Astrocyte (in vitro differentiated cells and primary cell): ENCODE data around the gene C10orf90. TPM values are rescaled to one million over a fixed set of nuclear protein-coding genes. Genes with fewer than 3 reads are reported as not detected.
A peak's percentile ranks its signal among the peaks of the same experiment; 100 is the strongest.

Experiments
- DNase-seq: peaks from one replicate; pipeline ENCODE4 v3.0.0-alpha.2; 2010; ENCODE audit warnings: low read depth
- FAIRE-seq: peaks from 2 replicates; lab custom pipeline; 2011; peaks lifted over from hg19 to GRCh38; lab: Jason Lieb, UNC
- H2AFZ ChIP-seq: 2 replicates; pipeline ENCODE4 v1.6.0; 2012; ENCODE audit warnings: low read depth, low read length, inconsistent platforms
- H3K27ac ChIP-seq: 2 replicates; pipeline ENCODE4 v1.5.1; 2011; ENCODE audit warnings: low read depth, low read length, inconsistent platforms
- H3K27me3 ChIP-seq: 2 replicates; pipeline ENCODE4 v1.6.0; 2011; ENCODE audit warnings: low read length, inconsistent platforms; ENCODE audit not compliant: insufficient read depth
- H3K36me3 ChIP-seq: 2 replicates; pipeline ENCODE4 v1.5.1; 2011; ENCODE audit warnings: low read length, inconsistent platforms; ENCODE audit not compliant: insufficient read depth
- H3K4me1 ChIP-seq: 2 replicates; pipeline ENCODE4 v1.5.1; 2011; ENCODE audit warnings: low read length, inconsistent platforms; ENCODE audit not compliant: insufficient read depth
- H3K4me2 ChIP-seq: 2 replicates; pipeline ENCODE4 v1.6.0; 2012; ENCODE audit warnings: low read length, inconsistent platforms
- H3K4me3 ChIP-seq: 2 replicates; pipeline ENCODE4 v1.5.1; 2011; ENCODE audit warnings: low read depth, mild to moderate bottlenecking, low read length, inconsistent platforms; ENCODE audit not compliant: insufficient read depth
- H3K79me2 ChIP-seq: 2 replicates; pipeline ENCODE4 v1.6.0; 2012; ENCODE audit warnings: mild to moderate bottlenecking, low read length, inconsistent platforms; ENCODE audit not compliant: insufficient read depth
- H3K9ac ChIP-seq: 2 replicates; pipeline ENCODE4 v1.6.0; 2012; ENCODE audit warnings: mild to moderate bottlenecking, low read length, inconsistent platforms
- H3K9me3 ChIP-seq: 2 replicates; pipeline ENCODE4 v1.5.1; 2012; ENCODE audit warnings: low read depth, mild to moderate bottlenecking, low read length, inconsistent platforms; ENCODE audit not compliant: insufficient read depth
- H4K20me1 ChIP-seq: 2 replicates; pipeline ENCODE4 v1.6.0; 2012; ENCODE audit warnings: low read length, inconsistent platforms; ENCODE audit not compliant: insufficient read depth
- H3K27ac Mint-ChIP-seq: one replicate; pipeline ENCODE4 v1.8.0; 2021; ENCODE audit warnings: mild to moderate bottlenecking, mixed read lengths; ENCODE audit not compliant: unreplicated experiment
- H3K27me3 Mint-ChIP-seq: one replicate; pipeline ENCODE4 v1.8.0; 2021; ENCODE audit warnings: low read depth, mixed read lengths; ENCODE audit not compliant: unreplicated experiment
- H3K36me3 Mint-ChIP-seq: one replicate; pipeline ENCODE4 v1.8.0; 2021; ENCODE audit warnings: low read depth, mixed read lengths; ENCODE audit not compliant: unreplicated experiment
- H3K4me1 Mint-ChIP-seq: one replicate; pipeline ENCODE4 v1.8.0; 2021; ENCODE audit warnings: low read depth, mixed read lengths; ENCODE audit not compliant: unreplicated experiment
- H3K4me3 Mint-ChIP-seq: one replicate; pipeline ENCODE4 v1.8.0; 2021; ENCODE audit warnings: mild to moderate bottlenecking, moderate library complexity, mixed read lengths; ENCODE audit not compliant: unreplicated experiment
- H3K9me3 Mint-ChIP-seq: one replicate; pipeline ENCODE4 v1.8.0; 2021; ENCODE audit warnings: mild to moderate bottlenecking, mixed read lengths; ENCODE audit not compliant: unreplicated experiment
- EZH2 ChIP-seq: IDR thresholded peaks from 2 replicates; pipeline ENCODE4 v1.6.1; 2012; ENCODE audit warnings: mild to moderate bottlenecking, low read length, inconsistent platforms; ENCODE audit not compliant: insufficient read depth
- total RNA-seq: library from RNA; stranded (reverse); gene quantifications from 2 replicates; pipeline ENCODE4 v1.2.1, GENCODE V29; 2021
- TF ChIP-seq, protein P1 (sequence below): IDR thresholded peaks from 2 replicates; pipeline ENCODE4 v1.5.1; 2011; ENCODE audit warnings: low read depth, mild to moderate bottlenecking, inconsistent platforms, low read length, moderate library complexity; ENCODE audit not compliant: insufficient read depth

C10orf90 gene
- total RNA-seq, 1 donor from 2014 or later = not detected

DNA sequence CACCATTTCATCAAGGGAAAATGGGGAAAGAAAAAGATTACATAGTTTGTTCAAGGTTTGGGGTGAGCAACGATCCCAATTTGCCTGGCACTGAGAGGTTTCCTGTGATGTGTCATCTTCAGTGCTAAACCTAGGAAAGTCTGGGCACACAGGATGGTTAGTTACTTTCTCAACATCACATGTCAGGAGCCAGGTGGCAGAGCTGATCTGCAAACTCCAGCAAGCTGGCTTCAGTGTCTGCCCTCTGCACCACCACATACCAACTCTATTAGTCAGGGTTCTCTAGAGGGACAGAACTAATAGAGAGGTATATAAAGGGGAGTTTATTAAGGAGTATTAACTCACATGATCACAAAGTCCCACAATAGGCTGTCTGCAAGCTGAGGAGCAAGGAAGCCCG is 293.5 kb downstream of the C10orf90 start:
- peaks cover 100% of the 10 kb centered on the region for H3K79me2 ChIP-seq
- no peaks in the 10 kb centered on the region for H3K27me3 ChIP-seq
- H2AFZ ChIP-seq = no peak overlapping the region
- H3K4me2 ChIP-seq = peak overlapping the region; percentile 33
- H3K36me3 Mint-ChIP-seq = peaks cover 20% of the 10 kb centered on the region
- FAIRE-seq (peak; percentile 34), DNase-seq (peak; percentile 72)
- H3K27ac Mint-ChIP-seq = peak overlapping the region; percentile 75
- peaks cover 16% of the 10 kb centered on the region for H3K4me1 ChIP-seq
- H3K36me3 ChIP-seq = peaks cover 11% of the 10 kb centered on the region
- no peak overlapping the region for H3K4me3 Mint-ChIP-seq
- peak overlapping the region; percentile 39 for H3K27ac ChIP-seq
- H3K4me3 ChIP-seq = no peak overlapping the region
- peaks cover 20% of the 10 kb centered on the region for H3K9me3 Mint-ChIP-seq
- H3K9me3 ChIP-seq = no peaks in the 10 kb centered on the region
- TF ChIP-seq, protein P1, sequence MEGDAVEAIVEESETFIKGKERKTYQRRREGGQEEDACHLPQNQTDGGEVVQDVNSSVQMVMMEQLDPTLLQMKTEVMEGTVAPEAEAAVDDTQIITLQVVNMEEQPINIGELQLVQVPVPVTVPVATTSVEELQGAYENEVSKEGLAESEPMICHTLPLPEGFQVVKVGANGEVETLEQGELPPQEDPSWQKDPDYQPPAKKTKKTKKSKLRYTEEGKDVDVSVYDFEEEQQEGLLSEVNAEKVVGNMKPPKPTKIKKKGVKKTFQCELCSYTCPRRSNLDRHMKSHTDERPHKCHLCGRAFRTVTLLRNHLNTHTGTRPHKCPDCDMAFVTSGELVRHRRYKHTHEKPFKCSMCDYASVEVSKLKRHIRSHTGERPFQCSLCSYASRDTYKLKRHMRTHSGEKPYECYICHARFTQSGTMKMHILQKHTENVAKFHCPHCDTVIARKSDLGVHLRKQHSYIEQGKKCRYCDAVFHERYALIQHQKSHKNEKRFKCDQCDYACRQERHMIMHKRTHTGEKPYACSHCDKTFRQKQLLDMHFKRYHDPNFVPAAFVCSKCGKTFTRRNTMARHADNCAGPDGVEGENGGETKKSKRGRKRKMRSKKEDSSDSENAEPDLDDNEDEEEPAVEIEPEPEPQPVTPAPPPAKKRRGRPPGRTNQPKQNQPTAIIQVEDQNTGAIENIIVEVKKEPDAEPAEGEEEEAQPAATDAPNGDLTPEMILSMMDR = no peak
- no peak for TF ChIP-seq EZH2
- H3K4me1 Mint-ChIP-seq = peaks cover 33% of the 10 kb centered on the region
- peaks cover 31% of the 10 kb centered on the region for H4K20me1 ChIP-seq
- H3K27me3 Mint-ChIP-seq = no peaks in the 10 kb centered on the region
- H3K9ac ChIP-seq = peak overlapping the region; percentile 26

DNA sequence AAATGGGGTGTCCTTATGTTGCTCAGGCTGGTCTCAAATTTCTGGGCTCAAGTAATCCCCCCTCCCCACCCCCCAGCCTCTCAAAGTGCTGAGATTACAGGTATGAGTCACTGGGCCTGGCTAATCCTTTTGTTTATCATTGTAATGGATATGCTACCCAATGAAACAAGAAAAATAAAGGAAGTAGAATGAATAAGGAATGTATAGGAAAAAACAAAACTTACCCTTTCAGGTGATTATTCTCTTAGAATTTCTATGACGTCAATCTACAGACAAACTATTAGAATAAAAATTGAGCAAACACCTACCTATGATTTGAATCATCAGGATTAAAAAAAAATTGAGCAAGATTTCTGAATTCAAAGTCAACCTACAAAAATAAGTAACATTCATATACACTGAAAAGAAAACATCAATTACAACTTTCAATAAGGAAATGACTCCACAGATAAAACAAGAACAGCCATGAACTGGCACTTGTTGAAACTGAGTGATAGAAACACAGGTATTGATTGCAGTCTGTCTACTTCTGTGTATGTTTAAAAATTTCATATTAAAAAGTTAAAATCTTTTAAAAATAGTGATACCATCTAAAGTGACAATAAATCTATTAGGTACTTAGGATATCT is 294.5 kb downstream of the C10orf90 start:
- Histone ChIP-seq H3K27me3 (no peaks in the 10 kb centered on the region), H3K79me2 (peaks cover 100% of the 10 kb centered on the region), H3K4me3 (no peak overlapping the region), H3K36me3 (peaks cover 9% of the 10 kb centered on the region), H4K20me1 (peaks cover 41% of the 10 kb centered on the region), H3K9ac (no peak overlapping the region), H3K9me3 (no peaks in the 10 kb centered on the region), H3K27ac (peak overlapping the region; percentile 15), H2AFZ (no peak overlapping the region), H3K4me2 (no peak overlapping the region), H3K4me1 (peaks cover 16% of the 10 kb centered on the region)
- H3K4me3 Mint-ChIP-seq = no peak overlapping the region
- H3K36me3 Mint-ChIP-seq = peaks cover 22% of the 10 kb centered on the region
- H3K27me3 Mint-ChIP-seq = no peaks in the 10 kb centered on the region
- peaks cover 20% of the 10 kb centered on the region for H3K9me3 Mint-ChIP-seq
- no peak for DNase-seq
- TF ChIP-seq, protein P1 = no peak
- no peak for TF ChIP-seq EZH2
- FAIRE-seq = no peak
- H3K27ac Mint-ChIP-seq = no peak overlapping the region
- peaks cover 33% of the 10 kb centered on the region for H3K4me1 Mint-ChIP-seq

DNA sequence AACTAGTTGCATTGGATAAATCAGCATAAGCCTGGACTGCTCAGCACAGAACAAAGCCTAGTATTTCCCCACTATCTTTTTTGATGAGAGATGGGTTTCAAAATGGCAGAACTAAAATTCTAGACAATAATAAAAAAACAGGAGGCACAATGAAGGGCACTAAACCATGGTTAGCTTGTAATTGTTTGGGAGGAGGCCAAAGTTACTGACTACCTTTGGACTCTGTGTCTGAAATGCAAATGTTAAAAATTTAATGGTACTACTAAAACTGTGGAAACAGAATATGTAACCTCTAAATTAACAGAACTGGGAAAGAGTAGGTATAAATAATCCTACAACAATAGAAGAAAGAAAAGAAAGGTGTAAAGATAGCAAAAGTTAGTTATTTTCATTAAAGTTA is 295.2 kb downstream of the C10orf90 start:
- no peak overlapping the region for H2AFZ ChIP-seq
- no peak for FAIRE-seq
- TF ChIP-seq, protein P1 = no peak
- TF ChIP-seq EZH2 = no peak
- H3K36me3 ChIP-seq = peaks cover 13% of the 10 kb centered on the region
- H4K20me1 ChIP-seq = peaks cover 48% of the 10 kb centered on the region
- Mint-ChIP-seq H3K4me1 (peaks cover 26% of the 10 kb centered on the region), H3K9me3 (peaks cover 20% of the 10 kb centered on the region), H3K27ac (no peak overlapping the region), H3K27me3 (no peaks in the 10 kb centered on the region), H3K36me3 (peaks cover 25% of the 10 kb centered on the region), H3K4me3 (no peak overlapping the region)
- no peaks in the 10 kb centered on the region for H3K9me3 ChIP-seq
- H3K27me3 ChIP-seq = no peaks in the 10 kb centered on the region
- H3K27ac ChIP-seq = no peak overlapping the region
- no peak for DNase-seq
- H3K4me2 ChIP-seq = no peak overlapping the region
- peaks cover 16% of the 10 kb centered on the region for H3K4me1 ChIP-seq
- no peak overlapping the region for H3K9ac ChIP-seq
- H3K79me2 ChIP-seq = peaks cover 100% of the 10 kb centered on the region
- no peak overlapping the region for H3K4me3 ChIP-seq
